Activated B cell treated with CpG ODN at 0.5 μM for 24 hours (primary cell): Measurements from ENCODE around the gene GSC2. TPM values are rescaled to one million over a fixed set of nuclear protein-coding genes. Genes with fewer than 3 reads are reported as not detected.

ENCODE experiments used
- ATAC-seq: fragments of 200-7000 bp; cut with Tn5 transposase; one replicate; pipeline ENCODE4 v1.10.0; 2021; ENCODE audit warnings: low read depth, mild to moderate bottlenecking, moderate library complexity
- CTCF ChIA-PET: fragments of 350-600 bp; sonication (Branson Sonifier 250); formaldehyde crosslinking; loops from one replicate; lab custom pipeline; 2021; ENCODE audit warnings: antibody characterized with exemption; lab: Charles Lee
- POLR2A ChIA-PET: fragments of 350-600 bp; sonication (Branson Sonifier 250); formaldehyde crosslinking; loops from one replicate; lab custom pipeline; 2021; ENCODE audit warnings: antibody characterized with exemption; lab: Charles Lee
- DNase-seq: peaks from one replicate; pipeline ENCODE4 v3.0.0; 2022
- H3K27ac Mint-ChIP-seq: one replicate; pipeline ENCODE4 v1.8.0; 2020; ENCODE audit warnings: mixed read lengths
- H3K27me3 Mint-ChIP-seq: one replicate; pipeline ENCODE4 v1.8.0; 2021; ENCODE audit warnings: mixed read lengths
- H3K36me3 Mint-ChIP-seq: one replicate; pipeline ENCODE4 v1.8.0; 2021; ENCODE audit warnings: low read depth, mixed read lengths
- H3K4me1 Mint-ChIP-seq: one replicate; pipeline ENCODE4 v1.8.0; 2021; ENCODE audit warnings: mixed read lengths
- H3K4me3 Mint-ChIP-seq: one replicate; pipeline ENCODE4 v1.8.0; 2020; ENCODE audit warnings: mild to moderate bottlenecking, mixed read lengths
- H3K9me3 Mint-ChIP-seq: one replicate; pipeline ENCODE4 v1.8.0; 2020; ENCODE audit warnings: mixed read lengths
- intact Hi-C: fragments of 100-400 bp; cut with micrococcal nuclease; formaldehyde crosslinking; loops from one replicate; pipeline ENCODE4 v1.15.1; 2024
- total RNA-seq: library from RNA; stranded (reverse); gene quantifications from 2 replicates; pipeline ENCODE4 v1.2.3, GENCODE V29; 2022
- TF ChIP-seq, protein P1 (sequence below): fragments of 200-600 bp; IDR thresholded peaks from one replicate; pipeline ENCODE4 v1.8.0; 2022; ENCODE audit warnings: antibody characterized with exemption, mild to moderate bottlenecking

The GSC2 gene
- total RNA-seq, 1 donor from 2014 or later: not detected

DNA sequence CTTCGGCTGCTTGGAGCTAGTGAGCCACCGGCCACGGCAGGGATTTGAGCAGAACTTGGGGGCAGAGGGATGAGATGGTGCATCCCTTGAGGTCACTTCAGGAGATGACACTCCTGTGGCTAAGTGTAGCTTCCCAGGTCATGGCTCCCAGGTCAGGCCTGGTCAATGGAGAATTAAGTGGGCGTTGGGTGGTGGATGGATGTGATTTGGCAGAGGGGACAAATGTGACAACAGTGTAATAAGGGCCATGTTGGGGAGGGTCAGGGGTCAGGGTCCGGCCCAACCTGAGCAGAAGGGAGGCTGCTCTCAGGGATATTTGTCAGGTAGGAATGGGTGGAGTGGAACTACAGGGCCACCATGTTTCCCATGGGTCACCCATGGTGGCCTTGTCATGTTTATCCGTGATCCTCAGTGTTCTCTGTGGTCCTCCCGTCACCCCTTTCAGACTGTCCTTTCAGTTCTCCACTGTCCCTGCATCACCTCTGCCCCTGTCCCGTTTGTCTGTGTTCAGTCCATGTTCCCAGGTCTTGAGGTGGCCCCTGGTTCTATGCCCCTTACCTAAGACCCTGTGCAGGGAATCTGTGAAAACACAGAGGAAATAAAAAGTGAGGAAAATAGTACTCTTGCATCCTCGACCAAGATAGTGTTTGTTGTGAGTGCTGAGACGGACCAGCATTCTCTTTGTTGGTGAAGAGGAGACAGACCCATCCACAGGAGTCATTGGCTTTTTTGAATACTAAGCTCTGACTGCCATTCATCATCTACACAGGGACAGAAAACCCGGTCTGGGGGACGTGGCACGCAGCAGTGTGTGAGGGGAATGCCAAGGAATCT, 22.3 kb upstream of the GSC2 start:
- ATAC-seq (no peak), DNase-seq (no peak)
- Mint-ChIP-seq H3K36me3 (peaks cover 7% of the 10 kb centered on the region), H3K4me3 (peak overlapping the region; percentile 95), H3K4me1 (peaks cover 63% of the 10 kb centered on the region), H3K9me3 (no peaks in the 10 kb centered on the region), H3K27ac (peak overlapping the region; percentile 76), H3K27me3 (peaks cover 17% of the 10 kb centered on the region)
- ChIA-PET POLR2A (no interaction called here), CTCF (no interaction called here)
- intact Hi-C loops: no loop called here
- TF ChIP-seq, protein P1, sequence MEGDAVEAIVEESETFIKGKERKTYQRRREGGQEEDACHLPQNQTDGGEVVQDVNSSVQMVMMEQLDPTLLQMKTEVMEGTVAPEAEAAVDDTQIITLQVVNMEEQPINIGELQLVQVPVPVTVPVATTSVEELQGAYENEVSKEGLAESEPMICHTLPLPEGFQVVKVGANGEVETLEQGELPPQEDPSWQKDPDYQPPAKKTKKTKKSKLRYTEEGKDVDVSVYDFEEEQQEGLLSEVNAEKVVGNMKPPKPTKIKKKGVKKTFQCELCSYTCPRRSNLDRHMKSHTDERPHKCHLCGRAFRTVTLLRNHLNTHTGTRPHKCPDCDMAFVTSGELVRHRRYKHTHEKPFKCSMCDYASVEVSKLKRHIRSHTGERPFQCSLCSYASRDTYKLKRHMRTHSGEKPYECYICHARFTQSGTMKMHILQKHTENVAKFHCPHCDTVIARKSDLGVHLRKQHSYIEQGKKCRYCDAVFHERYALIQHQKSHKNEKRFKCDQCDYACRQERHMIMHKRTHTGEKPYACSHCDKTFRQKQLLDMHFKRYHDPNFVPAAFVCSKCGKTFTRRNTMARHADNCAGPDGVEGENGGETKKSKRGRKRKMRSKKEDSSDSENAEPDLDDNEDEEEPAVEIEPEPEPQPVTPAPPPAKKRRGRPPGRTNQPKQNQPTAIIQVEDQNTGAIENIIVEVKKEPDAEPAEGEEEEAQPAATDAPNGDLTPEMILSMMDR: no peak

DNA sequence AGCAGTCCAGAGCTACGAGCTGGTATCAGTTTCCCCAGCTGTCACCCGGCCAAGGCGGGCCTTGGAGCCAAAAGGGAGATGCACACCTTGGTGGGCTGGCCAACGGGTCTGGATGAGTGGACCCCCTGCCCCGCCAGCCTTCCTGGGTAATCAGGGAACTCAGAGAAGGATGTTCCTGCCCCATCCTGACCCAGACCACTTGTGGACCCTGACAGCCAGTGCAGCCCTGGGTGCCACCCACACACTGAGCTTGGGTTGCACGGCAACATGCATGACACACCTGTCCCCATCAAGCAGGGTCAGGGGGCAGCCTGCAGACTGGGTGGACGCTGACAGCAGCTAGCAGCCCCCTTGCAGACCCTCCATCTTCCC, 19.8 kb upstream of the GSC2 start:
- CTCF ChIA-PET: no interaction called here
- no peak overlapping the region for H3K27ac Mint-ChIP-seq
- intact Hi-C loops: no loop called here
- no peaks in the 10 kb centered on the region for H3K9me3 Mint-ChIP-seq
- no peak for ATAC-seq
- H3K27me3 Mint-ChIP-seq: peaks cover 29% of the 10 kb centered on the region
- POLR2A ChIA-PET: interaction anchor here (1.0 kb wide), 1 partner anchor 9 kb away, joined by 3 read pairs; the partner anchor contains the start of gene SLC25A1
- peak overlapping the region; percentile 95 for H3K4me3 Mint-ChIP-seq
- H3K4me1 Mint-ChIP-seq: peaks cover 51% of the 10 kb centered on the region
- DNase-seq: no peak
- peaks cover 6% of the 10 kb centered on the region for H3K36me3 Mint-ChIP-seq
- TF ChIP-seq, protein P1: no peak

DNA sequence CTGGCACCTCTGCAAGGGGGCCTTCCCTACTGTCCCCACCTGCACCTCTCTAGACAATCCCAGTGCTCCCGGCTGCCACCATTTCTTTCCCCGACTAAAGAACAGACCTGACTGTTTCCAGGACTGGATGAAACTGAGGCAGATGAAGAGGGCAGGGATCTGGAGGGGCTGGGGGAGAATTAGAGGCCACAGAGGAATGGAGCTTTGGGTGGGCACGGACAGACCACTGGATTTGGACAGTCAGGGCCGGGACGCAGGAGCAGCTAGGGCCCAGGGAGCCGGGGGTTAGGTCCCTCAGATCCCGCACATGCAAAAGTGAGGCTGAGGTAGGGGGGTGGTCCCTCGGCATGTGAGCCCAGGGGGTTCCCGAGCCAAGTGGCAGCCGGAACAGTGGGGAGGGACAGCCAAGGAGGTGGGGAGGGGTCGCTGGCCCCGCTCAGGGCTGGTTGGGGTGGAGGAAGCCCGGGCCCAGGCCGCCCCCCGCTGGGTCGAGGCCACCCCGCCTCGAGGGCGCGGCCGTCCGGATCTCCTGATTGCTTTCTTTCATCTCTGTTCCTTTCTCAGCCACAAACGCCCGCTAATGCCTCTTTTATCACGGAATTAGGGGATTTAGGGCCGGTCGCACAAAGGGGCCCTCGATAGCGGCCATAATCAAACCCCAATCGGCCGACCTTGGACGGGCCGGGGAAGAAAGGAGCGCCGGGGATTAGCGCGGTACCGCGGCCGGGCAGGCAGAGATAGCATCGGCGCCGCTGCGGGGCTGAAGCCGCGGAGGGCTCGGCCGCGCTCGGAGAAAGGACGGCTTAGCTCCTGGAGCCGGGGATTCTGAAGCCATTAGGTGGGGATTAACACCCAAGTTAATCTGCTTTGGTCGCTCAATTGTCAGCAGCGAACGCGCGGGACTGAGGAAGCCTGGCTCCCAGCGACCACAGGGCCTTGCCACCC, 19.2 kb upstream of the GSC2 start:
- ChIA-PET POLR2A (interaction anchor here (1.0 kb wide), 1 partner anchor 9 kb away, joined by 3 read pairs; the partner anchor contains the start of gene SLC25A1), CTCF (interaction anchor here (0.9 kb wide), 1 partner anchor 461 kb away, joined by 3 read pairs; no protein-coding TSS in a partner anchor)
- H3K4me1 Mint-ChIP-seq: peaks cover 45% of the 10 kb centered on the region
- H3K27me3 Mint-ChIP-seq: peaks cover 29% of the 10 kb centered on the region
- TF ChIP-seq, protein P1: no peak
- ATAC-seq (no peak), DNase-seq (no peak)
- H3K27ac Mint-ChIP-seq: no peak overlapping the region
- H3K4me3 Mint-ChIP-seq: peak overlapping the region; percentile 75
- intact Hi-C loops: no loop called here
- H3K36me3 Mint-ChIP-seq: peaks cover 6% of the 10 kb centered on the region
- no peaks in the 10 kb centered on the region for H3K9me3 Mint-ChIP-seq

GRCh38 chr22:19168088-19168890, 18.2 kb upstream of the GSC2 start:
- Mint-ChIP-seq H3K27me3 (peaks cover 30% of the 10 kb centered on the region), H3K4me3 (peak overlapping the region; percentile 19), H3K27ac (no peak overlapping the region), H3K4me1 (peaks cover 35% of the 10 kb centered on the region), H3K36me3 (peaks cover 6% of the 10 kb centered on the region), H3K9me3 (no peaks in the 10 kb centered on the region)
- ATAC-seq (no peak), DNase-seq (no peak)
- TF ChIP-seq, protein P1: no peak
- intact Hi-C loops: no loop called here
- CTCF ChIA-PET: interaction anchor here (0.9 kb wide), 1 partner anchor 462 kb away, joined by 3 read pairs; no protein-coding TSS in a partner anchor
- POLR2A ChIA-PET: no interaction called here
